Measurements from ENCODE around the gene ACLY.

GRCh38 chr17:41966463-41967140 lies 47.9 kb upstream of the ACLY start, which contains the start of gene CNP:
- TF ChIP-seq CTCF (IDR thresholded peaks at IDR 0.05) (no peak), POLR2A (IDR thresholded peaks at IDR 0.05) (peak in 1 of 2 donors; percentile 91)

All from heart left ventricle (tissue), 13 donors.